ENCODE data around the gene OR11A1.

GRCh38 chr6:29500594-29500993 lies 43.7 kb upstream of the OR11A1 start:
- no peak for TF ChIP-seq EZH2 (IDR thresholded peaks at IDR 0.05; ENCODE audit: borderline replicate concordance, insufficient read depth, low read depth, low read length, poor library complexity, severe bottlenecking)
- TF ChIP-seq CTCF (IDR thresholded peaks at IDR 0.05): no peak
